ENCODE data around the gene SNRPD3.

SNRPD3 gene

GRCh38 chr22:24567668-24568067 is 11.9 kb downstream of the SNRPD3 start:
- DNase-seq (ENCODE audit: low read depth in 2 of 2), result no peak

- no peak for DNase-seq (ENCODE audit: low read depth in 2 of 2)
Observed at GRCh38 chr22:24571266-24571665, 15.5 kb downstream of the SNRPD3 start.

- no peak for DNase-seq (ENCODE audit: low read depth in 2 of 2)
Observed at GRCh38 chr22:24576778-24577177, 21.0 kb downstream of the SNRPD3 start.

- DNase-seq (ENCODE audit: low read depth in 2 of 2), result no peak
Observed at GRCh38 chr22:24578355-24579257, 22.8 kb downstream of the SNRPD3 start.

- DNase-seq (ENCODE audit: low read depth in 2 of 2), result no peak
Observed at GRCh38 chr22:24579258-24579601, 23.4 kb downstream of the SNRPD3 start.

GRCh38 chr22:24580276-24580675 is 24.5 kb downstream of the SNRPD3 start:
- DNase-seq (ENCODE audit: low read depth in 2 of 2), result no peak

GRCh38 chr22:24582056-24582814 is 26.4 kb downstream of the SNRPD3 start:
- DNase-seq (ENCODE audit: low read depth in 2 of 2), result no peak

GRCh38 chr22:24583221-24584165 is 27.7 kb downstream of the SNRPD3 start:
- no peak for DNase-seq (ENCODE audit: low read depth in 2 of 2)

- DNase-seq (ENCODE audit: low read depth in 2 of 2), result no peak
Observed at GRCh38 chr22:24584166-24584790, 28.5 kb downstream of the SNRPD3 start.

- DNase-seq (ENCODE audit: low read depth in 2 of 2), result no peak
Observed at GRCh38 chr22:24584871-24585411, 29.1 kb downstream of the SNRPD3 start.

- DNase-seq (ENCODE audit: low read depth in 2 of 2), result no peak
Observed at GRCh38 chr22:24585461-24585860, 29.7 kb downstream of the SNRPD3 start.

GRCh38 chr22:24585927-24586546 is 30.2 kb downstream of the SNRPD3 start:
- DNase-seq (ENCODE audit: low read depth in 2 of 2), result no peak

GRCh38 chr22:24587251-24587650 is 31.5 kb downstream of the SNRPD3 start:
- no peak for DNase-seq (ENCODE audit: low read depth in 2 of 2)

- no peak for DNase-seq (ENCODE audit: low read depth in 2 of 2)
Observed at GRCh38 chr22:24587948-24588347, 32.1 kb downstream of the SNRPD3 start.

- no peak for DNase-seq (ENCODE audit: low read depth in 2 of 2)
Observed at GRCh38 chr22:24588381-24588756, 32.6 kb downstream of the SNRPD3 start.

- no peak for DNase-seq (ENCODE audit: low read depth in 2 of 2)
Observed at GRCh38 chr22:24588757-24589481, 33.1 kb downstream of the SNRPD3 start.

- DNase-seq (ENCODE audit: low read depth in 2 of 2), result no peak
Observed at GRCh38 chr22:24589518-24590030, 33.8 kb downstream of the SNRPD3 start.

- DNase-seq (ENCODE audit: low read depth in 2 of 2), result no peak
Observed at GRCh38 chr22:24590596-24591173, 34.9 kb downstream of the SNRPD3 start.

GRCh38 chr22:24591286-24591830 is 35.6 kb downstream of the SNRPD3 start:
- no peak for DNase-seq (ENCODE audit: low read depth in 2 of 2)

Measured in stimulated activated CD8-positive, alpha-beta memory T cell treated with anti-CD3 and anti-CD28 coated beads, Interleukin-15, amount 100 ng/mL, for 4 hours (primary cell).